ENCODE data around the gene CMYA5.
"Not testable (repeated sequence)": the region's sequence is repeated elsewhere in the genome, so short reads cannot be mapped to it uniquely, and the experiment has no call there.

CMYA5 gene

DNA sequence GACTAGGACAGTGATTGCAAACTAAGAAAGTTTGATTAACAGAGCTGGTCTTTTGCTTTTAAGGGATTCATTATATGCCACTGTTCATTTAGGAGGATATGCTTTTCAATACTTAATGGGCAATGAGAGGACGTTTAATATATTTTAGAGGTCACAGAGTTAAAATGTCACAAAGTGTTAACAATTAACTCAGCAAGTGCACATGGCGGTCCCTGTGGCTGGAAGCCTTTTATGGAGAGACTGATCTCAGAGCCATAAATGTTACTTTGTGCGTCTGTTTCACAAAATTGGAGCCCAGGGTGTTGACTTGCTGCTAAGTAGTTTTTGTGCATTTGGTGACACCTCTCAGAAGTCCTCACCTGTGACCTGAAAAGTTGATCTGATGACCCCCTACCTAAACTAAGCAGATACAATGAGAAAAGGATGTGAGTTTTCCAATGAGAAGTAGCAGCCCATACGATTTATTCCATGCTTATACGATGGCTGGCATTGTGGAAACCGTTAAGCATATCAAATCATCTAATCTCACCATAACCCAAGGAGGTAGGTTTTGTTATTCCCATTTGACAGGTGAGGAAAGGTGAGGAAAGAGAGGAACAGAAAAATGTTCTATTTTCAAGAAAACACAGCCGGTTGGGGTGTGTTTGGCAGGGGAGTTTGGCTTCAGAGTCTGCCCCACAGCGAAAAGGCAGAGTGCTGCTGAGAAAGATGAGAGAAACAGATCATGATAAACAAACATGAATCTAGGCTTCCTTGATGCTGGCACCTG, 64.4 kb downstream of the CMYA5 start:
- Histone ChIP-seq H3K36me3 (ENCODE audit: insufficient read depth, low read length) (no peaks in the 10 kb centered on the region), H3K9ac (ENCODE audit: low read depth, low read length) (no peak overlapping the region), H3K4me3 (ENCODE audit: low read length) (no peak overlapping the region), H3K27me3 (ENCODE audit: control insufficient read depth, insufficient read depth, low read length) (peaks cover 8% of the 10 kb centered on the region), H3K9me3 (replicated peaks; ENCODE audit: low read length) (no peaks in the 10 kb centered on the region), H3K4me1 (ENCODE audit: control insufficient read depth, insufficient read depth, low read length) (no peaks in the 10 kb centered on the region), H3K4me2 (ENCODE audit: low read length) (no peak overlapping the region)

DNA sequence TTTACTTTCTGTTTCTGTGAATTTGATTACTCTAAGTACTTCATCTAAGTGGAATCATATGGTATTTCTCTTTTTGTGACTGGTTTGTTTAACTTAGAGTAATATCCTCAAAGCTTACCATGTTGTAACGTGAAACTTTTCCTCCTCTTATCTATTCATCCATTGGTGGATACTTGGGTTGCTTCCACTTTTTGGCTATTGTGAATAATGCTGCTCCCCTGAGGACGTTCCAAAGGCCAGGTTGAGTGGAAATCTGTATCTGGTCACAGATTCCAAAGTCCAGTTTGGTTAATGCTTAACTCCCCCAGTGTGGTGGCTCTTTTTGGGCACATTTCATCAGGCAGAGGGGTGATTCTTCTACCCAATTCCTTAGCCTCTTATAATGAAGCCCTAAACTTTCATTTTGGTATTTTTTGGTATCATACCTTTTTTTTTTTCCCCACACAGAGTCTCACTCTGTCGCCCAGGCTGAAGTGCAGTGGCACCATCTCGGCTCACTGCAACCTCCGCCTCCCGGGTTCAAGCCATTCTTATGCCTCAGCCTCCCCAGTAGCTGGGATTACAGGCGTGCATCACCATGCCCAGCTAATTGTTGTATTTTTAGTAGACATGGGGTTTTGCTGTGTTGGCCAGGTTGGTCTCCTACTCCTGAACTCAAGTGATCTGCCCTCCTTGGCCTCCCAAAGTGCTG, 65.4 kb downstream of the CMYA5 start:
- H3K9ac ChIP-seq (ENCODE audit: low read depth, low read length): no peak overlapping the region
- H3K4me1 ChIP-seq (ENCODE audit: control insufficient read depth, insufficient read depth, low read length): no peaks in the 10 kb centered on the region
- H3K9me3 ChIP-seq (replicated peaks; ENCODE audit: low read length): no peaks in the 10 kb centered on the region
- peaks cover 8% of the 10 kb centered on the region for H3K27me3 ChIP-seq (ENCODE audit: control insufficient read depth, insufficient read depth, low read length)
- H3K4me2 ChIP-seq (ENCODE audit: low read length): no peak overlapping the region
- H3K36me3 ChIP-seq (ENCODE audit: insufficient read depth, low read length): no peaks in the 10 kb centered on the region
- no peak overlapping the region for H3K4me3 ChIP-seq (ENCODE audit: low read length)

DNA sequence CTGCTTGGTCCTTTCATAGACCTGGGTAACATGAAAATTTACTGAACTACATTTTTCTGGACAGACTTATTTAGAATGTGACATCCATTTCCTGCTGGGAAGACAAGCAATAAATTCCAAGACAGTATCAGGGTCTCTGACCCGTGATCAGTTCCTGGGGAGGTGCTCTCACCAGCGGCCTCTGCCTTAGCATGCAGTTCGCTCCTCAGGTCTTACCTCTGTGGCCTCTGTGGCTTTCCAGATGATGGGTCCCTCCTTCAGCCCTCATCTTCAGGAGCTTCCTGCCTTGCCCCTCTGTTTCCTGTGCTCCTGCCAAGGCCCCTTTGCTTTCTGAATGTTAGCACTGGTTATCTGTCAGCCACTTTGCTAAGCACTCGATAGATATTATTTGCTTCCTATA, 66.4 kb downstream of the CMYA5 start:
- H3K4me2 ChIP-seq (ENCODE audit: low read length): no peak overlapping the region

DNA sequence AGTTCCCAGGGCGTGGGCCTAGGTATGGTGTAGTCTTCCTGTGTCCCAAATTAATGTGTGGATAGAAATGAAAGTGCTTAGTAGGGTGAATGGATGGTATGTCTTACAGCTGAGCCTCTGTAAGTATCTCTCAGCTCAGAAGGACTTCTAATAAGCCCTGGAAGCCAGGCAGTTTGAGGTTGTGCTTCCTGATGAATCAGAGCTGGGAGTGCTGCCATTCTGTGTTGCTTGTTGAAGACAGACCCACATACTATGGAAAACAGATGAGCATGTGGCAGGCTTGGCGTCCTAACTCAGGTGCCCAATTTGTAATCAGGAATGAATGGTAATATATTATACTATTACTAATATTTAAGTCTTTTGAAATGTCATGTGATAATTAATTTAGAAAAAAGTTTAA, 69.8 kb downstream of the CMYA5 start:
- Histone ChIP-seq H3K27me3 (ENCODE audit: control insufficient read depth, insufficient read depth, low read length) (no peaks in the 10 kb centered on the region), H3K36me3 (ENCODE audit: insufficient read depth, low read length) (no peaks in the 10 kb centered on the region), H3K4me3 (ENCODE audit: low read length) (no peak overlapping the region)

More for the DNA sequence above, 66.4 kb downstream of the CMYA5 start:
- no peaks in the 10 kb centered on the region for H3K4me1 ChIP-seq (ENCODE audit: control insufficient read depth, insufficient read depth, low read length)
- no peak overlapping the region for H3K4me3 ChIP-seq (ENCODE audit: low read length)
- no peaks in the 10 kb centered on the region for H3K9me3 ChIP-seq (replicated peaks; ENCODE audit: low read length)
- no peaks in the 10 kb centered on the region for H3K36me3 ChIP-seq (ENCODE audit: insufficient read depth, low read length)
- H3K9ac ChIP-seq (ENCODE audit: low read depth, low read length): no peak overlapping the region
- peaks cover 7% of the 10 kb centered on the region for H3K27me3 ChIP-seq (ENCODE audit: control insufficient read depth, insufficient read depth, low read length)

GRCh38 chr5:79759848-79760247, 70.2 kb downstream of the CMYA5 start:
- Histone ChIP-seq H3K4me1 (ENCODE audit: control insufficient read depth, insufficient read depth, low read length) (no peaks in the 10 kb centered on the region), H3K9me3 (replicated peaks; ENCODE audit: low read length) (no peaks in the 10 kb centered on the region), H3K27me3 (ENCODE audit: control insufficient read depth, insufficient read depth, low read length) (no peaks in the 10 kb centered on the region), H3K4me2 (ENCODE audit: low read length) (no peak overlapping the region), H3K9ac (ENCODE audit: low read depth, low read length) (no peak overlapping the region), H3K36me3 (ENCODE audit: insufficient read depth, low read length) (no peaks in the 10 kb centered on the region), H3K4me3 (ENCODE audit: low read length) (no peak overlapping the region)

More for the DNA sequence above, 69.8 kb downstream of the CMYA5 start:
- Histone ChIP-seq H3K9ac (ENCODE audit: low read depth, low read length) (no peak overlapping the region), H3K4me1 (ENCODE audit: control insufficient read depth, insufficient read depth, low read length) (no peaks in the 10 kb centered on the region), H3K4me2 (ENCODE audit: low read length) (no peak overlapping the region), H3K9me3 (replicated peaks; ENCODE audit: low read length) (no peaks in the 10 kb centered on the region)

- H3K9ac ChIP-seq (ENCODE audit: low read depth, low read length): no peak overlapping the region
- no peaks in the 10 kb centered on the region for H3K36me3 ChIP-seq (ENCODE audit: insufficient read depth, low read length)
- H3K27me3 ChIP-seq (ENCODE audit: control insufficient read depth, insufficient read depth, low read length): no peaks in the 10 kb centered on the region
- no peaks in the 10 kb centered on the region for H3K9me3 ChIP-seq (replicated peaks; ENCODE audit: low read length)
- H3K4me3 ChIP-seq (ENCODE audit: low read length): no peak overlapping the region
- H3K4me2 ChIP-seq (ENCODE audit: low read length): no peak overlapping the region
- H3K4me1 ChIP-seq (ENCODE audit: control insufficient read depth, insufficient read depth, low read length): no peaks in the 10 kb centered on the region
These were observed 73.3 kb downstream of the CMYA5 start for GRCh38 chr5:79762929-79763328.

DNA sequence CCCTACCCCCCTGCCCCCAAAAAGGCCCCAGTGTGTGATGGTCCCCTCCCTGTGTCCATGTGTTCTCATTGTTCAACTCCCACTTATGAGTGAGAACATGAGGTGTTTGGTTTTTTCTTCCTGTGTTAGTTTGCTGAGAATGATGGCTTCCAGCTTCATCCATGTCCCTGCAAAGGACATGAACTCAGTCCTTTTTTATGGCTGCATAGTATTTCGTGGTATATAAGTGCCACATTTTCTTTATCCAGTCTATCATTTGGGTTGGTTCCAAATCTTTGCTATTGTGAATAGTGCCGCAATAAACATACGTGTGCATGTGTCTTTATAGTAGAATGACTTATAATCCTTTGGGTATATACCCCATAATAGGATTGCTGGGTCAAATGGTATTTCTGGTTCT, 74.5 kb downstream of the CMYA5 start:
- H3K9me3 ChIP-seq (replicated peaks; ENCODE audit: low read length); H3K4me1 ChIP-seq (ENCODE audit: control insufficient read depth, insufficient read depth, low read length); H3K4me2 ChIP-seq (ENCODE audit: low read length): not testable (repeated sequence)

DNA sequence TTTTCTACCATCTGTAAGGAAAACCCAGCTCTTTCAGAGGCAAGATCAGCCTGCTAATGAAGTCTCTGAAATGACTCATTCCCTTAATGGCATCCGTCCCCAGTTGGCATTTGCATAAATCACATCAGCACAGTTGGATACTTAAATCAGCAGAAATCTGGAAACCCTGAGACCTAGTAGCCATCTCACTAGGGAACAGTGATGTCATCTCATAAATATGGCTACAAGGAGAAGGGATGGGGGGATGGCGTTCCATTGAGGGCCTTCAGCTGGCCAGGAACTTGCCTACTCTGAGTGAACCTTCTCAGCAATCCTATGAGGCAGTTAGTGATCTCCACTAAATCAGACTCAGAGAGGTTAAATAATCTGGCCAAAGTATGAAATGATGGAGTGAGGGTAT, 81.8 kb downstream of the CMYA5 start:
- Histone ChIP-seq H3K27me3 (ENCODE audit: control insufficient read depth, insufficient read depth, low read length) (no peaks in the 10 kb centered on the region), H3K36me3 (ENCODE audit: insufficient read depth, low read length) (no peaks in the 10 kb centered on the region), H3K4me3 (ENCODE audit: low read length) (no peak overlapping the region), H3K4me1 (ENCODE audit: control insufficient read depth, insufficient read depth, low read length) (no peaks in the 10 kb centered on the region), H3K9ac (ENCODE audit: low read depth, low read length) (no peak overlapping the region), H3K4me2 (ENCODE audit: low read length) (no peak overlapping the region), H3K9me3 (replicated peaks; ENCODE audit: low read length) (no peaks in the 10 kb centered on the region)

More for the DNA sequence above, 74.5 kb downstream of the CMYA5 start:
- not testable (repeated sequence) for H3K4me3 ChIP-seq (ENCODE audit: low read length); H3K36me3 ChIP-seq (ENCODE audit: insufficient read depth, low read length); H3K9ac ChIP-seq (ENCODE audit: low read depth, low read length); H3K27me3 ChIP-seq (ENCODE audit: control insufficient read depth, insufficient read depth, low read length)

GRCh38 chr5:79772651-79773050, 83.0 kb downstream of the CMYA5 start:
- H3K4me1 ChIP-seq (ENCODE audit: control insufficient read depth, insufficient read depth, low read length): no peaks in the 10 kb centered on the region
- H3K36me3 ChIP-seq (ENCODE audit: insufficient read depth, low read length): no peaks in the 10 kb centered on the region
- H3K4me3 ChIP-seq (ENCODE audit: low read length): no peak overlapping the region
- H3K4me2 ChIP-seq (ENCODE audit: low read length): no peak overlapping the region
- no peaks in the 10 kb centered on the region for H3K27me3 ChIP-seq (ENCODE audit: control insufficient read depth, insufficient read depth, low read length)
- H3K9me3 ChIP-seq (replicated peaks; ENCODE audit: low read length): no peaks in the 10 kb centered on the region
- H3K9ac ChIP-seq (ENCODE audit: low read depth, low read length): no peak overlapping the region

- no peak overlapping the region for H3K9ac ChIP-seq (ENCODE audit: low read depth, low read length)
- H3K4me2 ChIP-seq (ENCODE audit: low read length): no peak overlapping the region
- H3K27me3 ChIP-seq (ENCODE audit: control insufficient read depth, insufficient read depth, low read length): no peaks in the 10 kb centered on the region
- no peaks in the 10 kb centered on the region for H3K9me3 ChIP-seq (replicated peaks; ENCODE audit: low read length)
- H3K4me3 ChIP-seq (ENCODE audit: low read length): no peak overlapping the region
- no peaks in the 10 kb centered on the region for H3K36me3 ChIP-seq (ENCODE audit: insufficient read depth, low read length)
- H3K4me1 ChIP-seq (ENCODE audit: control insufficient read depth, insufficient read depth, low read length): no peaks in the 10 kb centered on the region
These were observed 84.0 kb downstream of the CMYA5 start for GRCh38 chr5:79773612-79774011.

DNA sequence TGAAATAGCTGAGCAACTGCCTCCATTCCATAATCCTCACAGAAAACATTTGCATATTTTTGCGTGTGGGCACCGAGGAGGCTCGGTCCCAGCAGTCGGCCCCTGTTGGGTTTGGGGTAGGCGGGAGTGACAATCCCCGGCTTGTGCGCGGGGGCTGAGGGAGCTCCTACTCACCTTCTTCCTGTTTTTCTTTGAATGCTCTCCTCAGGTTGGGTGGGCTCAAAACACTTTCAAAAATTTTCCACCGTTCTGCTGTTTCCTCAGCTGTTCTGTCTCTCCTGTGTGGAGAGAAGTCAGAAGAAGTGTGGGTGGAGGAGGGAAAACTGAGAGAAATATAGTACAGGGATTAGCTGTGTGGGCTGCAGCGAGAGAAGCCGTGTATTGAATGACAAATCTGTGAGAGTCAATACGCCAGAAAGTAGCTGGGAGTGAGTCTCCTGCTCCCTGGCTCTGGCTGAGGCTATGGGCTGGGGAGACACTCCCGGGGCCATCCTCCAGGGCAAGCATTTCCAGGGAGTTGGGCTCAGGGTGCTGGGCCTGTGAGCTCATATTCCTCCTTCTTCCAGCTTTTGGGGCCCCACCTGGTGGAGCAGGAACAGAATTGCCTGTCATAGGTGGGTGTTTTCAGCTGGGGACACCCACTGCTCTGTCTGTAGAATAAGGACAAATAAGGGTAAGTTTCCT, 84.7 kb downstream of the CMYA5 start:
- Histone ChIP-seq H3K36me3 (ENCODE audit: insufficient read depth, low read length) (no peaks in the 10 kb centered on the region), H3K27me3 (ENCODE audit: control insufficient read depth, insufficient read depth, low read length) (no peaks in the 10 kb centered on the region), H3K9me3 (replicated peaks; ENCODE audit: low read length) (no peaks in the 10 kb centered on the region), H3K9ac (ENCODE audit: low read depth, low read length) (no peak overlapping the region), H3K4me2 (ENCODE audit: low read length) (no peak overlapping the region), H3K4me3 (ENCODE audit: low read length) (no peak overlapping the region), H3K4me1 (ENCODE audit: control insufficient read depth, insufficient read depth, low read length) (no peaks in the 10 kb centered on the region)

All from skeletal muscle satellite cell (primary cell).